VCaP (cell line): ENCODE measurements around the gene ZNF891.

Experiments used
- H3K27ac ChIP-seq: fragments of 450-650 bp; 2 replicates; pipeline ENCODE4 v1.5.1; 2017
- TF ChIP-seq, protein P1 (sequence below): fragments of 450-650 bp; conservative IDR thresholded peaks from 2 replicates; pipeline ENCODE4 v1.5.1; 2017; ENCODE audit warnings: mild to moderate bottlenecking, moderate library complexity

The ZNF891 gene

DNA sequence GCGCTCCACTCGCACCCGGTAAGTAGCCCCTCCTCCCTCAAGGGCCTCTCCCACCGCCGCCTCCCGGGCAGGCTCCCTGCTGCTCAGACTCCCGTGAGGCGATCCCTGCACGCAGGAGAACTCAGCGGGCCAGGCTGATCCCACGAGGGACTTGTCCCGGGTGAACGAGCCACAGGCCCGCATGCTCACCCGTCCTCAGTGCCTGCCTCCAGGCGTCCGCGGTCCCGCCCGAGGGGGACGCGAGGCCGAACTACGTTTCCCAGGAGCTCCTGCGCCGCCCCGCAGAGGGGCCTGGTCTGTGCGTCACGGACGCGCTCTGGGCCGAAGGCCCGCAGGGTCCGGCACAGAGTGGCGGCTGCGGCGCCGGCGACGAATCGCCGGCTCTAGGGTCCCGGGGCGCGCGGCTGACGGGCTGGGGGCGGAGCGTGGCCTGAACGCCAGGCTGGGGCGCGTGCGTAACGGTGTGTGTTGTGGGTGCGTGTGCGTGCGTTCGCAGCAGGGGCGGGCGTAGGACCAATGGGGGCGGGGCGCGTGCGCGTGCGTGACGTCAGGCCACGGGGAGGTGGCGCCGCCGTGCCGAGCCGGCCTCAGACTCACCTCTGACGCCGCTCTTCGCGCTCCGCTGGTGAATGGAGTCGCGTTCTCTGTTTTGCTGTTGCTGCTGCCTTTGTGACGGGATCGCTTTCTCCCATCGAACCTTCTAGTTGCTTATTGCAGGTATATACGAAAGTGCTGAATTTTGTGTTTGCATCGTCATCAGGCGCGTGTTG, at the start of gene ZNF891, which contains the start of gene ZNF10:
Gene ZNF891, minus strand, starts transcription at position 237 of the 770 bp plus-strand sequence. CDS start 8,356 bp downstream, outside the sequence.
Gene ZNF10, plus strand, starts transcription at position 590 of the 770 bp plus-strand sequence. CDS start 13,866 bp downstream, outside the sequence.
- TF ChIP-seq, protein P1, sequence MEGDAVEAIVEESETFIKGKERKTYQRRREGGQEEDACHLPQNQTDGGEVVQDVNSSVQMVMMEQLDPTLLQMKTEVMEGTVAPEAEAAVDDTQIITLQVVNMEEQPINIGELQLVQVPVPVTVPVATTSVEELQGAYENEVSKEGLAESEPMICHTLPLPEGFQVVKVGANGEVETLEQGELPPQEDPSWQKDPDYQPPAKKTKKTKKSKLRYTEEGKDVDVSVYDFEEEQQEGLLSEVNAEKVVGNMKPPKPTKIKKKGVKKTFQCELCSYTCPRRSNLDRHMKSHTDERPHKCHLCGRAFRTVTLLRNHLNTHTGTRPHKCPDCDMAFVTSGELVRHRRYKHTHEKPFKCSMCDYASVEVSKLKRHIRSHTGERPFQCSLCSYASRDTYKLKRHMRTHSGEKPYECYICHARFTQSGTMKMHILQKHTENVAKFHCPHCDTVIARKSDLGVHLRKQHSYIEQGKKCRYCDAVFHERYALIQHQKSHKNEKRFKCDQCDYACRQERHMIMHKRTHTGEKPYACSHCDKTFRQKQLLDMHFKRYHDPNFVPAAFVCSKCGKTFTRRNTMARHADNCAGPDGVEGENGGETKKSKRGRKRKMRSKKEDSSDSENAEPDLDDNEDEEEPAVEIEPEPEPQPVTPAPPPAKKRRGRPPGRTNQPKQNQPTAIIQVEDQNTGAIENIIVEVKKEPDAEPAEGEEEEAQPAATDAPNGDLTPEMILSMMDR: no peak
- peak within 1 kb of the TSS; percentile 90 for H3K27ac ChIP-seq

DNA sequence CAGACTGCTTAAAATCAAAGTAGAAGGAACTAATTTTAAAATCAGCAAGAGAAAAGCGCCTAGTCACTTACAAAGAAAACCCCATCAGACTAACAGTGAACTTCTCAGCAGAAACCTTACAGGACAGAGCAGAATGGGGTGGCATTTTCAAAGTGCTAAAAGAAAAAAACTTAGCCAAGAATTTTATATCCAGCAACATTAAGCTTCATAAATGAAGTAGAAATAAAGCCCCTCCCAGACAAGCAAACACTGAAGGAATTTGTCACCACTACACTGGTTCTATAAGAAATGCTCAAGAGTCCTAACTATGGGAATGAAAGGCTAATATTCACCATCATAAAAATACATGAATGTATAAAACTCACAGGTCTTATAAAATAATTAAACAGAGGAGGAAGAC, 44.8 kb upstream of the ZNF891 start:
- no peak overlapping the region for H3K27ac ChIP-seq
- TF ChIP-seq, protein P1: no peak

DNA sequence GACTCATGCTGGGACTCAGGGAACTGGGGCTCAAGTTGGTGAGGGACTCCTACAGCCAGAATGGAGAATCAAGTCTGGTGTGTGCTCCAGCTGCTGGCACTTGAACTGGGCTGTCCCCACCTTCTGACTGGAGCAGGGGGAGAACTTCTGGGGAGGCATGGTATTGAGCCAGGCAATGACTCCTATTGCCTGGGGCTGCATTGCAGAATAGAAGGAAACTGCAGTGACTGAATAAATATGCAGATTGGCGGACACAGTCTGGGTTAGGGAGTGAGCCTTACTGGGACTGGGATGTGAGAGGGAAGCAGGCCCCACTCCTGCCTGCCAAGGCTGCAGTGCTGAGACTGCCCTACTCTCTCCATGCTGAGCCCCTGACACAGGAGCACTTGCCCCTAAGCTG, 42.4 kb upstream of the ZNF891 start:
- no peak overlapping the region for H3K27ac ChIP-seq
- TF ChIP-seq, protein P1: no peak

DNA sequence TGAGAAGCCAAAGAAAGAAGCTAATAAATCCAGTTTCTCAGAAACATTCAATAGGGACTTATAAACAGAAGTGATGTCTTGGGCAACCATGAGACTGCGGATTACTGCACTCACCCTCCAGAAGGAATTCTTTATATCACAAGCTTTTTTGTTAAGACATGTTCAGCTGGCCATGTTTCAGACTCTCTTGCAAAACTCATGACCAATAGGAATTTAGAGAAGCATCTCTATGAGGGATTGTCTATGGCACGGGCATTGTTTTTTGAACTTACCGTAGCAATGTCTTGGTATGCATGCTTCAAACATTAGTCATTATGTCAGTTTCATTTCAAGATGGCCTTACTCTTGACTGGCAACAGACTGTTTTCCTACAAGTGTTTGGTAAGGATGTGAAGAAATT, 35.7 kb upstream of the ZNF891 start:
- TF ChIP-seq, protein P1: no peak
- no peak overlapping the region for H3K27ac ChIP-seq

DNA sequence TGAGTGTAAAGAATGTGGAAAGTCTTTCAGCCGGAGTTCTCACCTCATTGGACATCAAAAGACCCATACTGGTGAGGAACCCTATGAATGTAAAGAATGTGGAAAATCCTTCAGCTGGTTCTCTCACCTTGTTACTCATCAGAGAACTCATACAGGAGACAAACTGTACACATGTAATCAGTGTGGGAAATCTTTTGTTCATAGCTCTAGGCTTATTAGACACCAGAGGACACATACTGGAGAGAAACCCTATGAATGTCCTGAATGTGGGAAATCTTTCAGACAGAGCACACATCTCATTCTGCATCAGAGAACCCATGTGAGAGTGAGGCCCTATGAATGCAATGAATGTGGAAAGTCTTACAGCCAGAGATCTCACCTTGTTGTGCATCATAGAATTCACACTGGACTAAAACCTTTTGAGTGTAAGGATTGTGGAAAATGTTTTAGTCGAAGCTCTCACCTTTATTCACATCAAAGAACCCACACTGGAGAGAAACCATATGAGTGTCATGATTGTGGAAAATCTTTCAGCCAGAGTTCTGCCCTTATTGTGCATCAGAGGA, 26.1 kb upstream of the ZNF891 start:
- TF ChIP-seq, protein P1: no peak
- no peak overlapping the region for H3K27ac ChIP-seq

DNA sequence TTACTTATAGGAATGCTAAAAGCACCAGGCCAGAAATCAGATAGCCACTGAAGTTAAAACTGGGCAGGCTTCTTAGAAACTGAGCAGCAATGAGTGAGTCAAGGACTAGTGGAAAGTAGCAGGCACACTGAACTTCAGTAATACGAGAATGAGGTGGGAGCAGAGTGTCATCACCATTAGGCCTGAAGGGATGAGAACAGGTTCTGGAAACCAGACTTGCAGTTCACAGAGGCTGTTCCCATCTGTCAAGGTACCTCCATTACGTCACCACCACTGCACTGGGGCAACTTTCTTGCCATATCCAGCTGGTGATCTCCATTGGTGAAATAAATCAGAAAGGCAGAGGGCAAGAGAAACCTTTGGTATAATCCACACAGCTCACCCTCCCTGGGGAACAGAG, 15.9 kb upstream of the ZNF891 start:
- TF ChIP-seq, protein P1: no peak
- no peak overlapping the region for H3K27ac ChIP-seq

DNA sequence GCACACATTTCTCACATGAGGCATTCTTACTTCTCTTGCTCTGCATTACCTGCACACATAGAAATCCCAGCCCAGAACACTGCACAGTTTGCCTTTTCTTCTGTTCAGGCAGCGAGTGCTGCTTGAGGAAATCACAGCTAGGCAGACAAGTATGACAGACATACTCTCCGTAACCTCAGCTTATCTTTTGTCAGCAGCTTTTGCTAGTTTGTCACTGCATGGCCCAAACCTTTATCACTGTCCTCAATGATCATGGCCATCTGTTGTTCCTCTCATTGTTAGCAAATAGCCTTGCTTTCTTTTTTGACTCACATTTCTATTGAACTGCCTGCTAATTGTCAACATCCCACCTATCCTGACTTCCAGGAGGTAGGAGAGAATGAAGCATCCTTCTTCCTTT, 5.7 kb upstream of the ZNF891 start:
- TF ChIP-seq, protein P1: no peak
- no peak overlapping the region for H3K27ac ChIP-seq
